Activated T-cell treated with anti-CD3 and anti-CD28 coated beads, Interleukin-2, amount 50 U/mL, for 24 hours (primary cell): ENCODE measurements around the gene NKX1-1.
"Not testable (repeated sequence)": the region's sequence is repeated elsewhere in the genome, so short reads cannot be mapped to it uniquely, and the experiment has no call there.

Source experiments
- DNase-seq: peaks from one replicate; pipeline ENCODE4 v3.0.0-alpha.2; 2020
- H3K27ac Mint-ChIP-seq: 2 replicates; pipeline ENCODE4 v1.8.0; 2020; ENCODE audit warnings: mild to moderate bottlenecking, mixed read lengths
- H3K27me3 Mint-ChIP-seq: 2 replicates; pipeline ENCODE4 v1.8.0; 2020; ENCODE audit warnings: mixed read lengths
- H3K36me3 Mint-ChIP-seq: 2 replicates; pipeline ENCODE4 v1.8.0; 2020; ENCODE audit warnings: low read depth, mixed read lengths
- H3K4me1 Mint-ChIP-seq: 2 replicates; pipeline ENCODE4 v1.8.0; 2020; ENCODE audit warnings: low read depth, mixed read lengths
- H3K4me3 Mint-ChIP-seq: 2 replicates; pipeline ENCODE4 v1.8.0; 2020; ENCODE audit warnings: mild to moderate bottlenecking, moderate library complexity, mixed read lengths
- H3K9me3 Mint-ChIP-seq: 2 replicates; pipeline ENCODE4 v1.8.0; 2020; ENCODE audit warnings: mixed read lengths

The NKX1-1 gene

DNA sequence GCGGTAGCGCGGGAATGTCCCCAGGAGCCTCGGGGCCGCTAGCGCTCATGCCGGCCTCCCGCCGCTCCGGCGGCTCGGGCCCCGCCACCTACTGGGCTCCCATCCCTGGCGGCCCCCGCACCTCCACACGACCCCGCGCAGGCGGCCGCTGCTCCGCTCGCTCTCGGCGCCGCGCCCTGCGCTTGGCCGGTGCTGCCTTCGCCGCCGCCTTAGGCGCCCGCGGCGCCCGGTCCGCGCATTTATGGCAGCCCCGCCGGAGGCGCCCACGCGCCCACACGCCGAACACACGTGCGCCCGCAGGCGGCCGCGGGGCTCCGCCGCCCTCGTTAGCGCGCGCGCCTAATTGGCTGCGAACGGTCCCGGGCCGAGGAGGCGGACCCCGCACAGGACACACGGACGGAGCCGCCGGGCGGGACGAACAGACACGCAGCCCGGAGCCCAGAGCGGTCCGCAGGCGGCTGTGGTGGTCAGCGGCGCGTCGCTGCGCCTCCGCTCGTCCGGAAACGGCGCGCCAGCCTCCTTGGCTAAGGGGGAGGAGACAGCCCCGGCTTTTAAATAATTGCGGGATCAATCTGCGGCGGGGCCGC, at the start of gene NKX1-1:
Gene NKX1-1, minus strand, starts transcription at position 49 of the 587 bp plus-strand sequence. Its CDS starts 0 bp downstream, at position 49.
- no peaks in the 10 kb centered on the region for H3K36me3 Mint-ChIP-seq
- peaks cover 72% of the 10 kb centered on the region for H3K27me3 Mint-ChIP-seq
- H3K4me3 Mint-ChIP-seq = no peak within 1 kb of the TSS
- no peaks in the 10 kb centered on the region for H3K9me3 Mint-ChIP-seq
- H3K4me1 Mint-ChIP-seq = peaks cover 12% of the 10 kb centered on the region
- H3K27ac Mint-ChIP-seq = peak within 1 kb of the TSS; percentile 76
- peak; percentile 31 for DNase-seq

DNA sequence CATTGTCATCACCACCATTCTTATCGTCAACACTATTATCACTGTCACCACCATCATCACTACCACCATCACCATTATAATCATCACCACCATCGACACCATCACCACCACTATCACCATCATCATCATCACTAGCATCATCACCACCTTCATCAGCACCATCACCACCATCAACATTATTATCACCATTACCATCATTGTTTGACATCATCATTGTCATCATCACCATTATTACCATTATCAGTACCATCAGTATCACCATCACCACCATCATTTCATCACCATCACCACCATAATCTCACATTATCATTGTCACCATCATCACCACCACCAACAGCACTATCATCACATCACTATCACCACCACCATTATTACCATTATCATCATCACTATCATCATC, 47.5 kb upstream of the NKX1-1 start:
- no peak overlapping the region for H3K27ac Mint-ChIP-seq
- H3K4me1 Mint-ChIP-seq = no peaks in the 10 kb centered on the region
- no peaks in the 10 kb centered on the region for H3K36me3 Mint-ChIP-seq
- H3K27me3 Mint-ChIP-seq = peaks cover 15% of the 10 kb centered on the region
- peaks cover 28% of the 10 kb centered on the region for H3K9me3 Mint-ChIP-seq
- no peak overlapping the region for H3K4me3 Mint-ChIP-seq
- DNase-seq = no peak

DNA sequence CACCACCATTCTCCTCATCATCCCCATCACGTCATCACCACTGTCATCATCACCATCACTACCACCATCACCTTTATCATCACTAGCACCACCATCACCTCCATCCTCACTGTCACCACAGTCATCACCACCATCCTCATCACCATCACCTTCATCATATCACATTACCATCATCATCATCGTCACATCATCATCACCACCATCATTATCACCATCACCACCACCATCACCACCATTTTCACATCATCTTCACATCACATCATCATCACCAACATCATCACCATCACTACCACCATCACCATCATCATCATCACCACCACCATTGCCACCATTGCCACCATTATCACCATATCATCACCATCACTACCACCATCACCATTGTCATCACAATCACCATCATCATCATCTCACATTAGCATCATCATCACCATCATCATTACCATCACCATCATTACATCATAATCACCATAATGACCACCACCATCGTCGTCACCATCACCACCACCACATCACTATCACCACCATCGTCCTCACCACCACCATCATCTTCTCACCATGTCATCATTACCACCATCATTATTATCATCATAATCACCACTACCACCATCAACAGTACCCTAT, 46.3 kb upstream of the NKX1-1 start:
- Mint-ChIP-seq H3K27me3 (peaks cover 17% of the 10 kb centered on the region), H3K9me3 (peaks cover 28% of the 10 kb centered on the region), H3K4me3 (no peak overlapping the region)

DNA sequence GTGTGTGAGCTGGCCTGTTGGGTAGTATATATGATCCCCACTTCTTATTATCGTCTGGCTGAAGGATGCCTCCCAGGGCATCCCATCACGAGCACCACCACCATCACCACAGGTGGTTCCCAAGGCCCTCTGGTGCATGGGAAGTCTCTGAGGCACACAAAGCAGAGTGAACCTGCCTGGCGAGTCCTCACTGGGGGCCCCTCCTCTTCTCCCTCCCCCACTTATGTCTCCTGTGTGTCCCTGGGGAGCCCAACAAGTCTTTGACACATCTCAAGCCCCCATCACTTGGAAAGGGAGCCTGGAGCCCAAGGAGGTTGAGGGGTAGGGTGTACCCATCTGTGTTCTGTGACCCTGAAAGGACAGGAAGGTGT, 45.5 kb upstream of the NKX1-1 start:
- Mint-ChIP-seq H3K36me3 (no peaks in the 10 kb centered on the region), H3K9me3 (peaks cover 23% of the 10 kb centered on the region), H3K4me1 (no peaks in the 10 kb centered on the region), H3K4me3 (no peak overlapping the region), H3K27me3 (peaks cover 17% of the 10 kb centered on the region), H3K27ac (no peak overlapping the region)
- no peak for DNase-seq

More for the DNA sequence above, 46.3 kb upstream of the NKX1-1 start:
- H3K4me1 Mint-ChIP-seq = no peaks in the 10 kb centered on the region
- no peak overlapping the region for H3K27ac Mint-ChIP-seq
- no peaks in the 10 kb centered on the region for H3K36me3 Mint-ChIP-seq
- no peak for DNase-seq

DNA sequence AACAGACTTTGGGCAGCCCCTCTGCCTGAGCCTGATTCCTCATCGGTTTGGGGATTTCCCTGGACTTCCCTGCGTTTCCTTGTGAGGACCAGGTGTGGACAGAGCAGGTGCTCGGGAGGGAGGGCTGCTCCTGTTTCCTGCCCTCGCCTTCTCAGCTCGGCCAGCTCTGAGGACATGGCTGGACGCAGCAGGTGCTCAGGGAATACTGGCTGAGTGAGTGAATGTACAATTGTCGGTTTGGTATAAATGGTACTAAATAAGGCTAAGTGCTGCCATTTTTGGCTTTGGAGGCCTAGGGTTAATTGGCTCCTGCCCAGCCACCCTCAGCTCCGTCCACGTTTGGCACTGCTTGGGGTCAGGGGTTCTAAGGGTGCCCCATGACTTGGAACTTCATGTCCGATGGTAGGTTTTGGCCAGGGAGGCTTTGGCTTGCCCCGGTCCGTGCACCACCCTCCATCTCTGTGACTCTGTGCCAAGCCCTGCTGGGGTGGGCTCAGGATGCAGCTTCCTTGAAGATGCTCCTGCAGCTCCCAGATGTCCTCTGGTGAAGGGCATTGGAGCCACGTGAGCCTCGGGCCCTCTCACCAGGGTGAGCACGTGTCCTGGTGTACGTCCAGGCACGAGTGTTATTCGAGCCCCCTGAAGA, 45.0 kb upstream of the NKX1-1 start:
- H3K9me3 Mint-ChIP-seq = peaks cover 23% of the 10 kb centered on the region
- H3K36me3 Mint-ChIP-seq = no peaks in the 10 kb centered on the region
- peaks cover 16% of the 10 kb centered on the region for H3K27me3 Mint-ChIP-seq
- no peak for DNase-seq
- H3K4me3 Mint-ChIP-seq = no peak overlapping the region
- no peak overlapping the region for H3K27ac Mint-ChIP-seq
- H3K4me1 Mint-ChIP-seq = no peaks in the 10 kb centered on the region

- no peaks in the 10 kb centered on the region for H3K36me3 Mint-ChIP-seq
- no peaks in the 10 kb centered on the region for H3K4me1 Mint-ChIP-seq
- peaks cover 23% of the 10 kb centered on the region for H3K9me3 Mint-ChIP-seq
- no peak overlapping the region for H3K4me3 Mint-ChIP-seq
- DNase-seq = no peak
- H3K27me3 Mint-ChIP-seq = peaks cover 24% of the 10 kb centered on the region
- H3K27ac Mint-ChIP-seq = no peak overlapping the region
Measured at GRCh38 chr4:1449833-1450741, 43.8 kb upstream of the NKX1-1 start.

- no peak for DNase-seq
- H3K4me3 Mint-ChIP-seq = no peak overlapping the region
- peaks cover 21% of the 10 kb centered on the region for H3K9me3 Mint-ChIP-seq
- H3K27ac Mint-ChIP-seq = no peak overlapping the region
- H3K27me3 Mint-ChIP-seq = peaks cover 29% of the 10 kb centered on the region
- H3K4me1 Mint-ChIP-seq = no peaks in the 10 kb centered on the region
- H3K36me3 Mint-ChIP-seq = no peaks in the 10 kb centered on the region
Measured at GRCh38 chr4:1449475-1449832, 43.2 kb upstream of the NKX1-1 start.

DNA sequence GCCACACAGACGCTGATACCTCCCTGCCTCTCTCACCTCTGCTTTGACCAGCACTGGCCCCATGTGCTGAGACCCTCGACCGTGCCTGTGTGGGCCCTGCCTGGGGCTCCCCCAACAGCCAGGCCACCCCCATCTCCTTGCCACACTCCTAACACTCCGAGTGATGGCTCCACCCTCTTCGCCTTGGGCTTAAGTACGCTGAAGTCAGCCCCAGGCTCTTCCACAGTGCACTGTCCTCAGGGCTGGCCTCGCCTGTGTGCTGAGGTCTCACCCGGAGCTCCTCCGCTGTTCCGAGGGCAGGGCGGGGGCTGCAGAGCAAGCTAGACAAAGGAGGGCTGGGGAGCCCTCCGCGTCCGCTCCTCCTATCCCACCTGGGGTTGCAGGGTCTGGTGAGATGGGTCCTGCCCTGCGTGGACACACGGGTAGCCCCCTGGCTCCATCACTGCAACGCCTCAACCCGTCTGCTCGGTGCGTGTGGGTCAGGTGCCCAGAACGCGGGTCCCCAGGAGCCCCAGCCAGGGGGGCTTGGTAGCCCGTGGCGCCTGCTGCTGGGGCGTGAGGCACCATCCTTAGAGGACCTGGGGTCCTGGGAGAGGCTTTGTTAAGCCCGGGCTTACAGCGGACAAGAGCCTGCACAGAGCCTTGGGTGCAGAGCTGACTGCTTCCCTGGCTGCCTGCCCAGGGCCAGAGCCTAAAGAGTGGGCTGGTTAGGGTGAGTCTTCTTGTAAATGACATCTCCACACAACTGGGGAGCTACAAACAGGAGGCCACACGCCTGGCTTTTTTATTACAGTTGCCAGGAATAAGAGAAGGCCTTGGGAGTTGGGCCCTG, 42.6 kb upstream of the NKX1-1 start:
- Mint-ChIP-seq H3K36me3 (no peaks in the 10 kb centered on the region), H3K4me1 (no peaks in the 10 kb centered on the region), H3K4me3 (no peak overlapping the region), H3K27me3 (peaks cover 31% of the 10 kb centered on the region), H3K9me3 (peaks cover 17% of the 10 kb centered on the region), H3K27ac (no peak overlapping the region)
- DNase-seq = no peak

DNA sequence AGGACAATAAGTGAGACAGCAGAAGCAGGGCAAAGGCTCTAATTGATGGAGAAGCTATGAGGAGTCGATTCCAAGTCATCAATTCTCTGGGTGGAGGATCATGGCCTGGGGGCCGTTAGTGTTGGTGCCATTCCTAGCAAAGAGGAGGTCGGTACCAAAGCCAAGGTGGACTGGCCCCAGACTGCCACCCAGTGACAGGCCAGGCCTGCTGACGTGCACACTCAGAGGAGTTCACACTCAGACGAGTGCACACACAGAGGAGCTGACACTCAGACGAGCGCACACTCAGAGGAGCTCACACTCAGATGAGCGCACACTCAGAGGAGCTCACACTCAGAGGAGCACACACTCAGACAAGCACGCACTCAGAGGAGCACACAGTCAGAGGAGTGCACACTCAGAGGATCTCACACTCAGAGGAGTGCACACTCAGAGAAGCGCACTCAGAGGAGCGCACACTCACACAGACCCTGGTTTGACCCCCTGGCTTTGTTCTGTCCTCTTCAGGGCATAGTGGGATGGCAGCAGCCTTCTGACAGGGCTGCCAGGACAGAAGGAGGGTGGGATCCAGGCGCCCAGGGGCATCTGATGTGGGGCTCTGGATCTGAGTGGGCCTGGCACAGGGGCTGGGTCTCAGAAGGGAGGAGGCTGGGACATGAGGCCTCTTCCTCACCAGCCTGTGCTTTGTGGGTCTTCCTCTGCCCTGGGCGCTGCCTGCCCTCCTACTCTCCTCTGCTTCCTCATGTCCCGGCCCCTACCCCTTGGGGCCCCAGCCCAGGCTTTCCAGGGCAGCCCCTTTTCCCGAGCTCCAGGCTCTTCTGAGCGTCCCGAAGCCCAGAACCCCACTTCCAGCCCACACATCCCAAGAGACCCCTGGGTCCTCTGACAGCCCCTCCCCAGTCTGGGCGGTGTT, 41.7 kb upstream of the NKX1-1 start:
- Mint-ChIP-seq H3K27ac (no peak overlapping the region), H3K4me3 (no peak overlapping the region), H3K27me3 (peaks cover 31% of the 10 kb centered on the region), H3K4me1 (no peaks in the 10 kb centered on the region), H3K9me3 (peaks cover 9% of the 10 kb centered on the region), H3K36me3 (no peaks in the 10 kb centered on the region)
- no peak for DNase-seq

DNA sequence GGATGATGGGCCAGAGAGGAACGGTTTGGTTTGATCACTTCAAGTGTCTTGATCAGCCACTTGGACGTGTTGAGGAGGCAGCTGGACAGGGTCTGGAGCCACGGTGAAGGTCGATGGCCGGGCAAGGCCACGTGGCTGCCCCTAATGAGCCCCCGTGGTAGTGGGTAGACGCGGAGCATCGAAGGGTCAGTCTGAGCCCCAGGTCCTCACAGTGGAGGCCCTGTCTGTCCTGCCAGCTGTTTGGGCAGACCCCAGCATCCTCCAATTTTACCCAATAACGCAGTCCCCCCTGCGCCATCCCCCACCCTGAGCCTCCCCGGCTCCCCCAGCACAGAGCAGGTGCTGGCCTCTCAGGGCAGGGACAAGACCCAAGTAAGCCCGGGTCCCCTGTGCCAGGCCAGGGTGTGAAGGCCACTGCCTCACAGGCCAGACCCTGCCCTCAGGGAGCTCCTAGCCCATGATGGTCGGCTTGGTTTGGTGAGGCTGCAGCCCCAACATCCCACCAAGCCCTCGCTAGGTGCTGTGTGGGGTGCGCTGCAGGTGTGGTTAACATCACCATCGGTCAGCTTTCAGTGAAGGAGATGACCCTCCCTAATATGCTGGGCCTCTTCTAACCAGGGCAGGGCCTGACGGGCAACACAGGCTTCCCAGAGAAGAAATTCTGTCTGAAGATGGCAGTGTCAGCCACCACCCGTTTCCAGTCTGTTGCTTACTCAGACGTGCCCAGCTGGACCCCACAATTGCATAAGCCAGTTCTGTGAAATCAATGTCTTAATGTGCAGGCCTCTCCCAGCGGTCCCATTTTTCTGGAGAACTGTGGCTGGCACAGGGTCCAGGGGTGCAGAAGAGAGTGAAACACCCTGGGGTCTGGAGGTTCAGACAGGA, 40.5 kb upstream of the NKX1-1 start:
- no peaks in the 10 kb centered on the region for H3K4me1 Mint-ChIP-seq
- H3K9me3 Mint-ChIP-seq = no peaks in the 10 kb centered on the region
- H3K27ac Mint-ChIP-seq = no peak overlapping the region
- DNase-seq = no peak
- H3K4me3 Mint-ChIP-seq = no peak overlapping the region
- H3K36me3 Mint-ChIP-seq = no peaks in the 10 kb centered on the region
- H3K27me3 Mint-ChIP-seq = peaks cover 31% of the 10 kb centered on the region

GRCh38 chr4:1445716-1446445, 39.6 kb upstream of the NKX1-1 start:
- Mint-ChIP-seq H3K27ac (no peak overlapping the region), H3K4me1 (no peaks in the 10 kb centered on the region), H3K36me3 (no peaks in the 10 kb centered on the region), H3K27me3 (peaks cover 31% of the 10 kb centered on the region), H3K4me3 (no peak overlapping the region), H3K9me3 (no peaks in the 10 kb centered on the region)
- no peak for DNase-seq

GRCh38 chr4:1443688-1444172, 37.5 kb upstream of the NKX1-1 start:
- peaks cover 31% of the 10 kb centered on the region for H3K27me3 Mint-ChIP-seq
- DNase-seq, H3K9me3 Mint-ChIP-seq, H3K36me3 Mint-ChIP-seq, H3K4me1 Mint-ChIP-seq, H3K4me3 Mint-ChIP-seq, H3K27ac Mint-ChIP-seq: not testable (repeated sequence)
